ENCODE results near the gene MACROD1. TPM values are rescaled to one million over a fixed set of nuclear protein-coding genes. Genes with fewer than 3 reads are reported as not detected.
"Not testable (repeated sequence)": the region's sequence is repeated elsewhere in the genome, so short reads cannot be mapped to it uniquely, and the experiment has no call there.

MACROD1 gene
- total RNA-seq, 4 donors from 2014 or later = 10.4 to 31.5 (median 19.5) TPM

GRCh38 chr11:63970902-63971301 is 195.0 kb downstream of the MACROD1 start:
- TF ChIP-seq POLR2A (IDR thresholded peaks at IDR 0.05) = no peak
- TF ChIP-seq, protein P1, sequence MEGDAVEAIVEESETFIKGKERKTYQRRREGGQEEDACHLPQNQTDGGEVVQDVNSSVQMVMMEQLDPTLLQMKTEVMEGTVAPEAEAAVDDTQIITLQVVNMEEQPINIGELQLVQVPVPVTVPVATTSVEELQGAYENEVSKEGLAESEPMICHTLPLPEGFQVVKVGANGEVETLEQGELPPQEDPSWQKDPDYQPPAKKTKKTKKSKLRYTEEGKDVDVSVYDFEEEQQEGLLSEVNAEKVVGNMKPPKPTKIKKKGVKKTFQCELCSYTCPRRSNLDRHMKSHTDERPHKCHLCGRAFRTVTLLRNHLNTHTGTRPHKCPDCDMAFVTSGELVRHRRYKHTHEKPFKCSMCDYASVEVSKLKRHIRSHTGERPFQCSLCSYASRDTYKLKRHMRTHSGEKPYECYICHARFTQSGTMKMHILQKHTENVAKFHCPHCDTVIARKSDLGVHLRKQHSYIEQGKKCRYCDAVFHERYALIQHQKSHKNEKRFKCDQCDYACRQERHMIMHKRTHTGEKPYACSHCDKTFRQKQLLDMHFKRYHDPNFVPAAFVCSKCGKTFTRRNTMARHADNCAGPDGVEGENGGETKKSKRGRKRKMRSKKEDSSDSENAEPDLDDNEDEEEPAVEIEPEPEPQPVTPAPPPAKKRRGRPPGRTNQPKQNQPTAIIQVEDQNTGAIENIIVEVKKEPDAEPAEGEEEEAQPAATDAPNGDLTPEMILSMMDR (IDR thresholded peaks at IDR 0.05) = no peak
- Histone ChIP-seq H3K27me3 (peaks cover 0 to 17% (median 0%) of the 10 kb centered on the region in 4 donors), H3K9me3 (no peaks in the 10 kb centered on the region), H3K27ac (no peak overlapping the region), H3K4me1 (peaks cover 8 to 14% (median 8%) of the 10 kb centered on the region in 3 donors), H3K36me3 (peaks cover 0 to under 1% (median 0%) of the 10 kb centered on the region in 3 donors), H3K4me3 (no peak overlapping the region)
- WGBS, 2 donors = 71 to 82% methylated on average over 3 to 5 of the region's 5 CpGs
- intact Hi-C loops (cut with DNase I) = no loop called here
- DNase-seq = no peak

DNA sequence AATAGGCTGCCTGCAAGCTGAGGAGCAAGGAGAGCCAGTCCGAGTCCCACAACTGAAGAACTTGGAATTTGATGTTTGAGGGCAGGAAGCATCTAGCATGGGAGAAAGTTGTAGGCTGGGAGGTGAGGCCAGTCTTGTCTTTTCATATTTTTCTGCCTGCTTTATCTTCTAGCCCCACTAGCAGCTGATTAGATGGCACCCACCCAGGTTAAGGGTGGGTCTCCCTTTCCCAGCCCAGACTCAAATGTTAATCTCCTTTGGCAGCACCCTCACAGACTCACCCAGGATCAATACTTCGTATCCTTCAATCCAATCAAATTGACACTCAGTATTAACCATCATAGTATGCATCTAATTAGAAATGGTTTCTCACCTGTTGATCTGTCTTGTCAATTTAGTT is 196.5 kb downstream of the MACROD1 start:
- intact Hi-C loops (cut with DNase I) = no loop called here
- Histone ChIP-seq H3K27ac (no peak overlapping the region), H3K4me1 (peaks cover 0 to 4% (median 0%) of the 10 kb centered on the region in 3 donors), H3K9me3 (no peaks in the 10 kb centered on the region), H3K36me3 (no peaks in the 10 kb centered on the region), H3K27me3 (peaks cover 0 to 17% (median 0%) of the 10 kb centered on the region in 4 donors), H3K4me3 (no peak overlapping the region)
- WGBS, 2 donors = 80 to 96% methylated on average over 2 of the region's 2 CpGs
- no peak for DNase-seq
- no peak for TF ChIP-seq POLR2A (IDR thresholded peaks at IDR 0.05)
- TF ChIP-seq, protein P1 (IDR thresholded peaks at IDR 0.05) = no peak

- intact Hi-C loops (cut with DNase I) = no loop called here
- peaks cover 6 to 12% (median 8%) of the 10 kb centered on the region in 3 donors for H3K4me1 ChIP-seq
- no peak for DNase-seq
- no peak overlapping the region for H3K27ac ChIP-seq
- TF ChIP-seq, protein P1 (IDR thresholded peaks at IDR 0.05) = no peak
- TF ChIP-seq POLR2A (IDR thresholded peaks at IDR 0.05) = no peak
- 100% methylated on average over 1 of the region's 1 CpG for WGBS, 2 donors
- no peak overlapping the region for H3K4me3 ChIP-seq
- peaks cover 0 to 12% (median 0%) of the 10 kb centered on the region in 4 donors for H3K27me3 ChIP-seq
- no peaks in the 10 kb centered on the region for H3K9me3 ChIP-seq
- H3K36me3 ChIP-seq = no peaks in the 10 kb centered on the region
Observed at GRCh38 chr11:63966444-63966843, 199.5 kb downstream of the MACROD1 start.

GRCh38 chr11:63963895-63964294 is 202.0 kb downstream of the MACROD1 start:
- intact Hi-C loops (cut with DNase I) = not testable (repeated sequence)

GRCh38 chr11:63961608-63962412 is 204.1 kb downstream of the MACROD1 start:
- intact Hi-C loops (cut with DNase I) = no loop called here
- TF ChIP-seq POLR2A (IDR thresholded peaks at IDR 0.05) = no peak
- TF ChIP-seq, protein P1 (IDR thresholded peaks at IDR 0.05) = no peak
- WGBS, 2 donors = 15 to 25% methylated on average over 4 to 8 of the region's 19 CpGs

More at GRCh38 chr11:63963895-63964294, 202.0 kb downstream of the MACROD1 start:
- not testable (repeated sequence) for H3K36me3 ChIP-seq, H3K4me3 ChIP-seq, H3K9me3 ChIP-seq, H3K27ac ChIP-seq, H3K27me3 ChIP-seq, DNase-seq
- H3K4me1 ChIP-seq = peaks cover 8 to 30% (median 13%) of the 10 kb centered on the region in 3 donors
- 90 to 96% methylated on average over 4 of the region's 4 CpGs for WGBS, 2 donors

More at GRCh38 chr11:63961608-63962412, 204.1 kb downstream of the MACROD1 start:
- H3K9me3 ChIP-seq = no peaks in the 10 kb centered on the region
- H3K4me1 ChIP-seq = peaks cover 8 to 48% (median 18%) of the 10 kb centered on the region in 3 donors
- no peak overlapping the region for H3K27ac ChIP-seq
- no peaks in the 10 kb centered on the region for H3K36me3 ChIP-seq
- DNase-seq = no peak
- no peaks in the 10 kb centered on the region for H3K27me3 ChIP-seq
- H3K4me3 ChIP-seq = no peak overlapping the region
